Measurements from ENCODE around the gene ODAPH.

The ODAPH gene

GRCh38 chr4:75557696-75558095 lies 1.8 kb downstream of the ODAPH start:
- in situ Hi-C loops (cut with MboI; ENCODE audit: low sequenced_read_pairs, unreplicated experiment), result no loop called here
- no peak for TF ChIP-seq CTCF (IDR thresholded peaks at IDR 0.05; ENCODE audit: borderline replicate concordance, control extremely low read depth, extremely low read depth, insufficient read depth, missing control alignments)
- no peak for DNase-seq (ENCODE audit: low spot score)

- DNase-seq (ENCODE audit: low spot score), result no peak
- TF ChIP-seq CTCF (IDR thresholded peaks at IDR 0.05; ENCODE audit: borderline replicate concordance, control extremely low read depth, extremely low read depth, insufficient read depth, missing control alignments), result no peak
- in situ Hi-C loops (cut with MboI; ENCODE audit: low sequenced_read_pairs, unreplicated experiment), result no loop called here
Observed at GRCh38 chr4:75561789-75562188, 5.9 kb downstream of the ODAPH start.

- DNase-seq (ENCODE audit: low spot score), result no peak
- no peak for TF ChIP-seq CTCF (IDR thresholded peaks at IDR 0.05; ENCODE audit: borderline replicate concordance, control extremely low read depth, extremely low read depth, insufficient read depth, missing control alignments)
- in situ Hi-C loops (cut with MboI; ENCODE audit: low sequenced_read_pairs, unreplicated experiment), result no loop called here
Observed at GRCh38 chr4:75564023-75564422, 8.2 kb downstream of the ODAPH start.

- in situ Hi-C loops (cut with MboI; ENCODE audit: low sequenced_read_pairs, unreplicated experiment), result no loop called here
- no peak for DNase-seq (ENCODE audit: low spot score)
- TF ChIP-seq CTCF (IDR thresholded peaks at IDR 0.05; ENCODE audit: borderline replicate concordance, control extremely low read depth, extremely low read depth, insufficient read depth, missing control alignments), result no peak
Observed at GRCh38 chr4:75565481-75565880, 9.6 kb downstream of the ODAPH start.

DNA sequence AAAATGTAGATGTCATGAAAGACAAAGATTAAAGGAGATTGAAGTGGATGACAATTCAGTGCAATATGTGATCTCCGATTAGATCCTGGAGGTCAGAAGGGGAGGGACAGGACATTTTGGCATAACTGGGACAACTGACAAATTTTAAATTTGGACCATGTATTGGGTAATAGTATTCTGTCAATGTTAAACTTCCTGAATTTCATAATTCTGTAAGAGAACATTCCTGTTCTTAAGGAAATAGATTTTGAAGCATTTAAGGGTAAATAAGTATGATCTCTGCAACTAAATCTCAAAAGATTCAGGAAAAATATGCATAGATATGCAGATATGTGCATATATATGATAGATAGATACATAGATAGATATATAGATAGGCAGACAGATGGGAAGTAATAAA lies 11.0 kb downstream of the ODAPH start:
- in situ Hi-C loops (cut with MboI; ENCODE audit: low sequenced_read_pairs, unreplicated experiment), result no loop called here
- TF ChIP-seq CTCF (IDR thresholded peaks at IDR 0.05; ENCODE audit: borderline replicate concordance, control extremely low read depth, extremely low read depth, insufficient read depth, missing control alignments), result no peak
- no peak for DNase-seq (ENCODE audit: low spot score)

GRCh38 chr4:75567725-75568124 lies 11.9 kb downstream of the ODAPH start:
- no peak for TF ChIP-seq CTCF (IDR thresholded peaks at IDR 0.05; ENCODE audit: borderline replicate concordance, control extremely low read depth, extremely low read depth, insufficient read depth, missing control alignments)
- no peak for DNase-seq (ENCODE audit: low spot score)
- in situ Hi-C loops (cut with MboI; ENCODE audit: low sequenced_read_pairs, unreplicated experiment), result no loop called here

DNA sequence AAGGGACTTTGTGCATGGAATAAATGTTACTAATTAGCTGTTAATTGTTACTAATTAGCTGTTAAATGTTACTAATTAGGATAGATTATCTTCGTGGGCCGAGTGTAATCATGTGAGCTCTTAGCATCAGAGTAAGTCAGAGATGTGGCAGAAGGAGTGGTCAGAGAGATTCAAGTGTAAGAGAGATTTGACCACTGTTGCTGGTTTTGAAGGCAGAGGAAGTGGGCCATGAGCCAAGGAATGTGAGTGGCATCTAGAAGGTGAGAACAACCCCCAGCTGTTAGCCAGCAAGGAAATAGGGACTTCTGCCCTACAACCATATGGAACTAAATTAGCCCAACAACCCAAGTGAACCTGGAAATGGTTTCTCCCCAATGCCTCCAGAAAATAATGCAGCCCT lies 28.2 kb downstream of the ODAPH start:
- DNase-seq (ENCODE audit: low spot score), result no peak
- TF ChIP-seq CTCF (IDR thresholded peaks at IDR 0.05; ENCODE audit: borderline replicate concordance, control extremely low read depth, extremely low read depth, insufficient read depth, missing control alignments), result no peak
- in situ Hi-C loops (cut with MboI; ENCODE audit: low sequenced_read_pairs, unreplicated experiment), result no loop called here

All from GM13976 (cell line).